ENCODE results near the gene FCHO2. TPM values are rescaled to one million over a fixed set of nuclear protein-coding genes. Genes with fewer than 3 reads are reported as not detected.
A peak's percentile ranks its signal among the peaks of the same experiment; 100 is the strongest.
"Not testable (repeated sequence)": the region's sequence is repeated elsewhere in the genome, so short reads cannot be mapped to it uniquely, and the experiment has no call there.

The FCHO2 gene
- total RNA-seq, 2 donors from 2014 or later, result 3.4 to 7.1 TPM

GRCh38 chr5:72988769-72989168 is 32.9 kb downstream of the FCHO2 start:
- DNase-seq (ENCODE audit: low spot score) (no peak), ATAC-seq (no peak)
- Mint-ChIP-seq H3K9me3 (no peaks in the 10 kb centered on the region), H3K36me3 (peaks cover 14% of the 10 kb centered on the region), H3K4me3 (no peak overlapping the region), H3K4me1 (ENCODE audit: low read depth in 2 of 2) (peaks cover 0 to 5% of the 10 kb centered on the region in 2 donors), H3K27me3 (no peaks in the 10 kb centered on the region), H3K27ac (no peak overlapping the region)

- ATAC-seq (no peak), DNase-seq (ENCODE audit: low spot score) (no peak)
- Mint-ChIP-seq H3K27me3 (no peaks in the 10 kb centered on the region), H3K4me3 (no peak overlapping the region), H3K36me3 (peaks cover 24% of the 10 kb centered on the region), H3K4me1 (ENCODE audit: low read depth in 2 of 2) (no peaks in the 10 kb centered on the region), H3K9me3 (no peaks in the 10 kb centered on the region), H3K27ac (no peak overlapping the region)
Measured at GRCh38 chr5:72991394-72991793, 35.6 kb downstream of the FCHO2 start.

GRCh38 chr5:72994578-72994977 is 38.7 kb downstream of the FCHO2 start:
- H3K27ac Mint-ChIP-seq, result no peak overlapping the region
- ATAC-seq, result no peak
- no peaks in the 10 kb centered on the region for H3K4me1 Mint-ChIP-seq (ENCODE audit: low read depth in 2 of 2)
- no peak overlapping the region for H3K4me3 Mint-ChIP-seq
- H3K9me3 Mint-ChIP-seq, result no peaks in the 10 kb centered on the region
- H3K27me3 Mint-ChIP-seq, result no peaks in the 10 kb centered on the region
- DNase-seq (ENCODE audit: low spot score), result no peak
- peaks cover 24% of the 10 kb centered on the region for H3K36me3 Mint-ChIP-seq

- no peaks in the 10 kb centered on the region for H3K27me3 Mint-ChIP-seq
- no peaks in the 10 kb centered on the region for H3K4me1 Mint-ChIP-seq (ENCODE audit: low read depth in 2 of 2)
- no peak overlapping the region for H3K4me3 Mint-ChIP-seq
- ATAC-seq (peak in 1 of 2 donors; percentile 24), DNase-seq (ENCODE audit: low spot score) (peak; percentile 59)
- H3K9me3 Mint-ChIP-seq, result no peaks in the 10 kb centered on the region
- H3K36me3 Mint-ChIP-seq, result peaks cover 24% of the 10 kb centered on the region
- H3K27ac Mint-ChIP-seq, result no peak overlapping the region
Measured at GRCh38 chr5:72996632-72997031, 40.8 kb downstream of the FCHO2 start.

GRCh38 chr5:72999916-73000315 is 44.1 kb downstream of the FCHO2 start:
- Mint-ChIP-seq H3K9me3 (no peaks in the 10 kb centered on the region), H3K36me3 (no peaks in the 10 kb centered on the region), H3K4me1 (ENCODE audit: low read depth in 2 of 2) (no peaks in the 10 kb centered on the region), H3K27ac (no peak overlapping the region), H3K4me3 (no peak overlapping the region), H3K27me3 (no peaks in the 10 kb centered on the region)
- DNase-seq (ENCODE audit: low spot score) (no peak), ATAC-seq (no peak)

- no peaks in the 10 kb centered on the region for H3K4me1 Mint-ChIP-seq (ENCODE audit: low read depth in 2 of 2)
Measured at GRCh38 chr5:73005886-73006285, 50.0 kb downstream of the FCHO2 start.

GRCh38 chr5:73007051-73007450 is 51.2 kb downstream of the FCHO2 start:
- no peak for ATAC-seq
- no peaks in the 10 kb centered on the region for H3K36me3 Mint-ChIP-seq

More at GRCh38 chr5:73005886-73006285, 50.0 kb downstream of the FCHO2 start:
- Mint-ChIP-seq H3K27me3 (no peaks in the 10 kb centered on the region), H3K36me3 (no peaks in the 10 kb centered on the region), H3K27ac (no peak overlapping the region), H3K4me3 (no peak overlapping the region), H3K9me3 (no peaks in the 10 kb centered on the region)
- ATAC-seq (no peak), DNase-seq (ENCODE audit: low spot score) (no peak)

GRCh38 chr5:73008831-73009230 is 53.0 kb downstream of the FCHO2 start:
- Mint-ChIP-seq H3K9me3 (no peaks in the 10 kb centered on the region), H3K27me3 (no peaks in the 10 kb centered on the region), H3K36me3 (no peaks in the 10 kb centered on the region), H3K4me3 (no peak overlapping the region), H3K27ac (no peak overlapping the region), H3K4me1 (ENCODE audit: low read depth in 2 of 2) (no peaks in the 10 kb centered on the region)
- DNase-seq (ENCODE audit: low spot score) (no peak), ATAC-seq (no peak)

More at GRCh38 chr5:73007051-73007450, 51.2 kb downstream of the FCHO2 start:
- H3K4me3 Mint-ChIP-seq, result no peak overlapping the region
- no peak overlapping the region for H3K27ac Mint-ChIP-seq
- no peaks in the 10 kb centered on the region for H3K27me3 Mint-ChIP-seq
- no peak for DNase-seq (ENCODE audit: low spot score)
- H3K9me3 Mint-ChIP-seq, result no peaks in the 10 kb centered on the region
- no peaks in the 10 kb centered on the region for H3K4me1 Mint-ChIP-seq (ENCODE audit: low read depth in 2 of 2)

GRCh38 chr5:73011612-73012011 is 55.8 kb downstream of the FCHO2 start:
- H3K27ac Mint-ChIP-seq; H3K4me1 Mint-ChIP-seq (ENCODE audit: low read depth in 2 of 2); H3K27me3 Mint-ChIP-seq; ATAC-seq; H3K4me3 Mint-ChIP-seq; DNase-seq (ENCODE audit: low spot score); H3K36me3 Mint-ChIP-seq; H3K9me3 Mint-ChIP-seq: not testable (repeated sequence)

GRCh38 chr5:73018892-73019291 is 63.1 kb downstream of the FCHO2 start:
- Mint-ChIP-seq H3K9me3 (no peaks in the 10 kb centered on the region), H3K27me3 (no peaks in the 10 kb centered on the region), H3K36me3 (no peaks in the 10 kb centered on the region), H3K27ac (no peak overlapping the region), H3K4me3 (no peak overlapping the region), H3K4me1 (ENCODE audit: low read depth in 2 of 2) (no peaks in the 10 kb centered on the region)
- DNase-seq (ENCODE audit: low spot score) (no peak), ATAC-seq (no peak)

- H3K4me3 Mint-ChIP-seq, result no peak overlapping the region
- DNase-seq (ENCODE audit: low spot score), result no peak
- no peaks in the 10 kb centered on the region for H3K27me3 Mint-ChIP-seq
- no peaks in the 10 kb centered on the region for H3K9me3 Mint-ChIP-seq
- ATAC-seq, result peak; percentile 20 to 49
- H3K36me3 Mint-ChIP-seq, result no peaks in the 10 kb centered on the region
- H3K27ac Mint-ChIP-seq, result no peak overlapping the region
- H3K4me1 Mint-ChIP-seq (ENCODE audit: low read depth in 2 of 2), result no peaks in the 10 kb centered on the region
Measured at GRCh38 chr5:73019766-73020165, 63.9 kb downstream of the FCHO2 start.

- Mint-ChIP-seq H3K9me3 (no peaks in the 10 kb centered on the region), H3K36me3 (no peaks in the 10 kb centered on the region), H3K4me1 (ENCODE audit: low read depth in 2 of 2) (no peaks in the 10 kb centered on the region), H3K27me3 (no peaks in the 10 kb centered on the region), H3K4me3 (no peak overlapping the region), H3K27ac (no peak overlapping the region)
- ATAC-seq, result no peak
- DNase-seq (ENCODE audit: low spot score), result no peak
Measured at GRCh38 chr5:73022471-73023169, 66.8 kb downstream of the FCHO2 start.

GRCh38 chr5:73024946-73025544 is 69.2 kb downstream of the FCHO2 start:
- not testable (repeated sequence) for H3K36me3 Mint-ChIP-seq; H3K27ac Mint-ChIP-seq; H3K27me3 Mint-ChIP-seq; H3K4me1 Mint-ChIP-seq (ENCODE audit: low read depth in 2 of 2); DNase-seq (ENCODE audit: low spot score); H3K4me3 Mint-ChIP-seq; H3K9me3 Mint-ChIP-seq; ATAC-seq

GRCh38 chr5:73027361-73027760 is 71.5 kb downstream of the FCHO2 start:
- no peak overlapping the region for H3K27ac Mint-ChIP-seq
- H3K9me3 Mint-ChIP-seq, result no peaks in the 10 kb centered on the region
- DNase-seq (ENCODE audit: low spot score) (no peak), ATAC-seq (no peak)
- H3K36me3 Mint-ChIP-seq, result no peaks in the 10 kb centered on the region
- H3K4me3 Mint-ChIP-seq, result no peak overlapping the region
- no peaks in the 10 kb centered on the region for H3K27me3 Mint-ChIP-seq
- no peaks in the 10 kb centered on the region for H3K4me1 Mint-ChIP-seq (ENCODE audit: low read depth in 2 of 2)

GRCh38 chr5:73027816-73028215 is 72.0 kb downstream of the FCHO2 start:
- Mint-ChIP-seq H3K9me3 (no peaks in the 10 kb centered on the region), H3K27ac (no peak overlapping the region), H3K27me3 (no peaks in the 10 kb centered on the region), H3K4me3 (no peak overlapping the region), H3K4me1 (ENCODE audit: low read depth in 2 of 2) (no peaks in the 10 kb centered on the region), H3K36me3 (no peaks in the 10 kb centered on the region)
- DNase-seq (ENCODE audit: low spot score) (no peak), ATAC-seq (no peak)
